C1 segment of cervical spinal cord (tissue), 14 donors: ENCODE measurements around the gene TMTC4.
"Not testable (repeated sequence)": the region's sequence is repeated elsewhere in the genome, so short reads cannot be mapped to it uniquely, and the experiment has no call there.

Source experiments
- DNase-seq, 14 donors: peaks; one replicate each; lab custom pipeline; 2025; lab: John Stamatoyannopoulos, UW

TMTC4 gene

GRCh38 chr13:100674572-100674871, at the start of gene TMTC4:
Gene TMTC4, minus strand, starts transcription at chr13:100674795. Its CDS starts 4,433 bp downstream, at chr13:100670362.
- DNase-seq, result no peak

- DNase-seq, result peak in 2 of 14 donors; percentile 2 to 4
These were observed 47.9 kb upstream of the TMTC4 start for GRCh38 chr13:100722517-100722916.

- peak in 6 of 14 donors; percentile 4 to 36 (median 8) for DNase-seq
These were observed 47.4 kb upstream of the TMTC4 start for GRCh38 chr13:100721885-100722512.

- no peak for DNase-seq
These were observed 41.0 kb upstream of the TMTC4 start for GRCh38 chr13:100715604-100716003.

- no peak for DNase-seq
These were observed 39.9 kb upstream of the TMTC4 start for GRCh38 chr13:100714478-100714877.

GRCh38 chr13:100710176-100710575, 35.6 kb upstream of the TMTC4 start:
- DNase-seq, result no peak

- DNase-seq, result no peak
These were observed 33.5 kb upstream of the TMTC4 start for GRCh38 chr13:100707818-100708740.

- not testable (repeated sequence) for DNase-seq
These were observed 23.7 kb upstream of the TMTC4 start for GRCh38 chr13:100698331-100698730.

GRCh38 chr13:100695509-100695773, 20.8 kb upstream of the TMTC4 start:
- DNase-seq, result no peak

- peak in 2 of 14 donors; percentile 25 to 43 for DNase-seq
These were observed 20.3 kb upstream of the TMTC4 start for GRCh38 chr13:100694722-100695508.

- DNase-seq, result no peak
These were observed 14.6 kb upstream of the TMTC4 start for GRCh38 chr13:100689191-100689590.

GRCh38 chr13:100680131-100680530, 5.5 kb upstream of the TMTC4 start:
- no peak for DNase-seq

- not testable (repeated sequence) for DNase-seq
These were observed 2.5 kb upstream of the TMTC4 start for GRCh38 chr13:100677128-100677527.

GRCh38 chr13:100675661-100676129, 1.1 kb upstream of the TMTC4 start:
- peak in 1 of 14 donors; percentile 33 for DNase-seq

- DNase-seq, result peak; percentile 94 to 100 (median 99)
These were observed 471 bp upstream of the TMTC4 start for GRCh38 chr13:100674872-100675660.

- DNase-seq, result peak in 11 of 14 donors; percentile 2 to 82 (median 60)
These were observed 653 bp downstream of the TMTC4 start for GRCh38 chr13:100673713-100674571.

GRCh38 chr13:100673376-100673712, 1.3 kb downstream of the TMTC4 start:
- peak in 3 of 14 donors; percentile 58 to 68 (median 63) for DNase-seq

GRCh38 chr13:100671389-100672182, 3.0 kb downstream of the TMTC4 start:
- DNase-seq, result no peak

- peak in 1 of 14 donors; percentile 65 for DNase-seq
These were observed 6.2 kb downstream of the TMTC4 start for GRCh38 chr13:100668408-100668807.

- peak in 1 of 14 donors; percentile 45 for DNase-seq
These were observed 6.7 kb downstream of the TMTC4 start for GRCh38 chr13:100667894-100668293.
